Esophagus mucosa (tissue), 1 donor: ENCODE data around the gene CFL1. TPM values are rescaled to one million over a fixed set of nuclear protein-coding genes. Genes with fewer than 3 reads are reported as not detected.

Source experiments
- ATAC-seq: fragments of 200-7000 bp; cut with Tn5 transposase; one replicate; pipeline ENCODE4 v1.9.1; 2020
- total RNA-seq: library from RNA; stranded (reverse); gene quantifications from one replicate; pipeline ENCODE4 v1.2.4, GENCODE V29; 2023
- donor health status: DM: yes; HTN: yes; CAD: no.

Gene CFL1
- total RNA-seq, 1 donor from 2014 or later, result 645 TPM

- ATAC-seq, result peak; percentile 5
These were observed 29.8 kb upstream of the CFL1 start for GRCh38 chr11:65887723-65888162.

GRCh38 chr11:65886826-65887722 lies 29.1 kb upstream of the CFL1 start:
- no peak for ATAC-seq

GRCh38 chr11:65885808-65886536 lies 28.0 kb upstream of the CFL1 start:
- ATAC-seq, result no peak

- ATAC-seq, result no peak
These were observed 27.3 kb upstream of the CFL1 start for GRCh38 chr11:65885231-65885630.

- ATAC-seq, result peak; percentile 34
These were observed 26.7 kb upstream of the CFL1 start for GRCh38 chr11:65884716-65885092.

- no peak for ATAC-seq
These were observed 26.1 kb upstream of the CFL1 start for GRCh38 chr11:65883786-65884715.

GRCh38 chr11:65883058-65883761 lies 25.2 kb upstream of the CFL1 start:
- no peak for ATAC-seq

GRCh38 chr11:65882120-65883057 lies 24.4 kb upstream of the CFL1 start:
- no peak for ATAC-seq

GRCh38 chr11:65880844-65881421 lies 23.0 kb upstream of the CFL1 start:
- ATAC-seq, result no peak

- ATAC-seq, result no peak
These were observed 22.0 kb upstream of the CFL1 start for GRCh38 chr11:65880027-65880426.

- peak; percentile 6 for ATAC-seq
These were observed 21.6 kb upstream of the CFL1 start, which contains the start of gene CTSW for GRCh38 chr11:65879617-65880016. CTSW (plus strand) TSS chr11:65879837; CDS start chr11:65879855, 18 bp downstream.

GRCh38 chr11:65873318-65874156 lies 15.6 kb upstream of the CFL1 start:
- peak; percentile 92 for ATAC-seq

GRCh38 chr11:65872586-65873317 lies 14.8 kb upstream of the CFL1 start, which contains the start of gene EFEMP2:
EFEMP2 (minus strand) TSS chr11:65872800; CDS start chr11:65872354, 446 bp downstream.
- ATAC-seq, result no peak

GRCh38 chr11:65871811-65872548 lies 14.0 kb upstream of the CFL1 start:
- no peak for ATAC-seq

- no peak for ATAC-seq
These were observed 13.0 kb upstream of the CFL1 start for GRCh38 chr11:65870706-65871681.

- no peak for ATAC-seq
These were observed 12.3 kb upstream of the CFL1 start for GRCh38 chr11:65870307-65870658.
